ES-I3 (cell line): Measurements from ENCODE around the gene KRTAP3-3.

ENCODE experiments used
- H3K36me3 ChIP-seq: 2 replicates; pipeline ENCODE4 v1.6.1; 2013; ENCODE audit warnings: mild to moderate bottlenecking, low read length, control low read depth, moderate library complexity; ENCODE audit not compliant: insufficient read depth
- H3K4me1 ChIP-seq: 2 replicates; pipeline ENCODE4 v1.6.1; 2013; ENCODE audit warnings: mild to moderate bottlenecking, control low read depth, low read length; ENCODE audit not compliant: insufficient read depth
- H3K9ac ChIP-seq: 2 replicates; pipeline ENCODE4 v1.6.1; 2013; ENCODE audit warnings: low read depth, mild to moderate bottlenecking, low read length, moderate library complexity
- H3K9me3 ChIP-seq: 2 replicates; pipeline ENCODE4 v1.6.1; 2013; ENCODE audit warnings: mild to moderate bottlenecking, low read length, moderate library complexity; ENCODE audit not compliant: control insufficient read depth, insufficient read depth

KRTAP3-3 gene

DNA sequence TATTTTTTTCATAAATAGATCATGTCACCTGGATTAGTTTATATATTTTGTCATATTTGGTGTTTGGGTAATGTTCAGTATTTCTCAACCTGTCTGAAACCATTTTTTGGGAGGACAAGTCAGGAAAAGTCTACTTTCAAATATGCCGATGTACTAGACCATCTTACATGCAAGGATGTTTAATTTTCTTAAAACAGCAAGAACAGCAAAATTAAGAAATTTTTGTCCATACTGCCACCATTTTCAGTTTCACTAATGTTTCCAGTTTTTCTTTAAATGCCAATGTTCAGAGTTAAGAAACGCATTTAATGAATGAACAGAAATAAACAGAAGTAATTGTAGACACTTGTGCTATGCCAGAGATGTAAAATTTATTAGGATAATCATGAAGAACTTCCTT is 880 bp downstream of the KRTAP3-3 start:
- H3K9me3 ChIP-seq, result no peaks in the 10 kb centered on the region
- H3K36me3 ChIP-seq, result no peaks in the 10 kb centered on the region
- H3K9ac ChIP-seq, result no peak overlapping the region
- H3K4me1 ChIP-seq, result no peaks in the 10 kb centered on the region

GRCh38 chr17:40992666-40993065 is 1.3 kb downstream of the KRTAP3-3 start:
- H3K9ac ChIP-seq, result no peak overlapping the region
- H3K4me1 ChIP-seq, result no peaks in the 10 kb centered on the region
- no peaks in the 10 kb centered on the region for H3K9me3 ChIP-seq
- no peaks in the 10 kb centered on the region for H3K36me3 ChIP-seq

GRCh38 chr17:40986920-40987319 is 7.0 kb downstream of the KRTAP3-3 start:
- Histone ChIP-seq H3K36me3 (no peaks in the 10 kb centered on the region), H3K9me3 (no peaks in the 10 kb centered on the region), H3K9ac (no peak overlapping the region), H3K4me1 (no peaks in the 10 kb centered on the region)

DNA sequence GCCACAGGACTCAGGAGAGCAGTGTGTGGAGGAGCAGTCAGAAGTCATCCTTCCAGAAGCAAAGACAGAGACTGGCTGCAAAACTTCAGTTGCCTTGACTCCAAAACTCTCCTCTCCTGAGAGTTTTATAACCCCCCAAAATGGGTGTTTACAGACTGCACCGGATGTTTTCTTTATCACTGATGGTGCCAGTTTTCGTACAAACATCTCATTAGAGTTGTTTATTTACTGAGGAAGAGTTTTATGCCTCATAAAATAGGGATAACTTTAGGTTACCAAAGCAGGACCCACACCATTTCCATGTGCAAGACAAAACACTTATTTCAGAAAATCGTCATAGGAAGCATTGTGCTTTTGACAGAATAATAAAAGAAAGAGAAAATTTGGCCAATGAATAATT is 9.7 kb downstream of the KRTAP3-3 start, which contains the start of gene KRT40:
Gene KRT40 (minus strand): TSS at position 101 of the 400 bp plus-strand sequence. CDS start 53 bp downstream, at position 48.
- Histone ChIP-seq H3K9me3 (no peaks in the 10 kb centered on the region), H3K4me1 (peaks cover 8% of the 10 kb centered on the region; the same call in 1 of the 2 replicates), H3K9ac (no peak within 1 kb of the TSS), H3K36me3 (no peaks in the 10 kb centered on the region)

GRCh38 chr17:40981115-40981514 is 12.8 kb downstream of the KRTAP3-3 start:
- peaks cover 8% of the 10 kb centered on the region; the same call in 1 of the 2 replicates for H3K4me1 ChIP-seq
- H3K9ac ChIP-seq, result no peak overlapping the region
- H3K9me3 ChIP-seq, result no peaks in the 10 kb centered on the region
- no peaks in the 10 kb centered on the region for H3K36me3 ChIP-seq

- Histone ChIP-seq H3K9me3 (no peaks in the 10 kb centered on the region), H3K9ac (no peak overlapping the region), H3K36me3 (no peaks in the 10 kb centered on the region), H3K4me1 (peaks cover 8% of the 10 kb centered on the region; the same call in 1 of the 2 replicates)
Observed at GRCh38 chr17:40980596-40980995, 13.4 kb downstream of the KRTAP3-3 start.

DNA sequence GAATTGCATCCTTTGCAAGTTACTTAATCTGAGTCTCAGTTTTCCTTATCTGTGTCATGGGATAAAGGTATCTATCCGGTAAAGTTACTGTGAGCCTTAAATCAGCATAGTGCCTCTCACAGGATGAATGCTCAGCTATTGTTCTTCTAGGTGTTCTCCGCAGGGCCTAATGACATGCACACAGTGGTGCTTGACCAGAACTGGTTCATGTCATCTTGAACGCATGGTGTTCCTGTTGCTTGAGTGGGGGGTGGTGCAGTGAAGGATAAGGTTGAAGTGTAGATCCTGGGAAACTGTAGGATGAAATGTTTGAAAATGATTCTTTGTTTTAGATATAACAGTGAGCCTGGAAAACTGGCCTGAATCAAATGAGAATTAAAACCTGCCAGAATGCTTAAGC is 13.8 kb downstream of the KRTAP3-3 start:
- Histone ChIP-seq H3K9ac (no peak overlapping the region), H3K4me1 (peaks cover 8% of the 10 kb centered on the region; the same call in 1 of the 2 replicates), H3K36me3 (no peaks in the 10 kb centered on the region), H3K9me3 (no peaks in the 10 kb centered on the region)

DNA sequence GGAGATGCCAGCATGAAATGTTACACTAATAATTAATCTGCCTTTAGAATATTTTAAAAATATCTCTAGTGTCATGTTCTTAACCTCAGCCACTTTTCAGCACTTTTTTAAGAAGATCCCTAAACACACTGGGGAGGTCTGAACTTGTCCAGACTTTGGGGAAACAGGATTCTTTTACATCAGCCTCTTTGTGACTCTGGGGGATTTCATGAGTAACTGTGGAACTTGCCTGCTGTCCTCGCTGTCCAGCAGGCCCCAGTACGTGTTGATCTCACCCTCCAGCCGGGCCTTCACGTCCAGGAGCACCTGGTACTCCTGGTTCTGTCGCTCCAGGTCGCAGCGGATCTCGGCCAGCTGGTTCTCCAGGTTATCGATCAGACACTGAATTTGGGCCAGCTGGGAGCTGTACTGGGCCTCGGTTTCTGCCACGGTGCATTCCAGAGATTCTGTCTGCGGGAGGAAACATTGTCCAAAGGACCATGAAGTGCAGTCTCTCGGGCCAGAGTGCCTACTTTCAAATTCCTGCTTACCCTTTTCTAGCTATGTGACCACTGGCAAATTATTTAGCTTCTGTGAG is 15.3 kb downstream of the KRTAP3-3 start:
- Histone ChIP-seq H3K9me3 (no peaks in the 10 kb centered on the region), H3K4me1 (peaks cover 8% of the 10 kb centered on the region; the same call in 1 of the 2 replicates), H3K36me3 (no peaks in the 10 kb centered on the region), H3K9ac (no peak overlapping the region)

DNA sequence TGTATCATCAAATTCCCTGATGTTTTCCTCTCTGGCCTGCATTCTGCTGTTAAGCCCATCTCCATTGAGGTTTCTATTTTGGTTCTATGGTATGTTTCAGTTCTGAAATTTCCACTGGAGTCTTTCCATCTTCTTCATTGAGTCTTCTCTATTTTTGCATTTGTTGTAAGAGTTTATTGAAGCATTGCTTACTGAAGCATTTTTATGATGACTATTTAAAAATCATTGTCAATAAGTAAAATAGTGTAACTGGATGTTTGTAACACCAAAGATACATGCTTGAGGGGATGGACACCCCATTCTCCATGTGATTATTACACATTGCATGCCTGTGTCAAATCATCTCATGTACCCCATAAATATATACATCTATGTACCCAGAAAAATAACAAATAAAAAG is 18.4 kb downstream of the KRTAP3-3 start:
- Histone ChIP-seq H3K9me3 (no peaks in the 10 kb centered on the region; the same call in 1 of the 2 replicates), H3K4me1 (peaks cover 6% of the 10 kb centered on the region; the same call in 1 of the 2 replicates), H3K9ac (no peak overlapping the region), H3K36me3 (no peaks in the 10 kb centered on the region)

DNA sequence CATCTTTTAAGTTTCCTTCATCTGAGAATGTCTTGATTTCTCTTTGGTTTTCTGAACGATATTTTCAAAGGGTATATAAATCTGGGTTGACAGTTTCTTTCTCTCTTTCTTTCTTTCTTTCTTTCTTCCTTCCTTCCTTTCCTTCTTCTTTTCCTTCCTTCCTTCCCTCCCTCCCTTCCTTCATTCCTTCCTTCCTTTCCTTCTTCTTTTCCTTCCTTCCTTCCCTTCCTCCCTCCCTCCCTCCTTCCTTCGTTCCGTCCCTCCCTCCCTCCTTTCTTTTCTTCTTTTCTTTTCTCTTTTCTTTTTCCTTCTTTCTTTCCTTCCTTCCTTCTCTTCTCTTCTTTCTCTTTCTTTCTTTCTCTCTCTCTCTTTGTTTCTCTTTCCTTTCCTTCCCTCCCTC is 19.6 kb downstream of the KRTAP3-3 start:
- Histone ChIP-seq H3K4me1 (no peaks in the 10 kb centered on the region), H3K9me3 (no peaks in the 10 kb centered on the region; the same call in 1 of the 2 replicates), H3K36me3 (no peaks in the 10 kb centered on the region), H3K9ac (no peak overlapping the region)

DNA sequence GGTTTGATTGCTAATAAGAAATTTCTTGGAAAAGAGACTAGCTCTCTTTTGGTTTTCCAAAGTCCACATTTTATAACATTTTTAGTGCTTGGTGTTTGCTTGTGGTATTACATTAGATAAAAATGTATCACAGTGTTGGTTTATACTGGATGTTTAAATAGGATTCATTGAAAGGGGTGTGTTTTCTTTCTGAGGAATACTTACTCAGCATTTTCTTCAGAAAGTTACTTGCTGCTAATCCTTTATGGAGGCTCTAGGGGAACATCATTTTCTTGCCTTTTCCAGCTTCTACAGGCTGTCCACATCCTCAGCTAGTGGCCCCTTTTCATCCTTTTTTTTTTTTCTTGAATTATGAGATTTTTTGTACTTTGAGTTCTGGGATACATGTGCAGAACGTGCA is 26.4 kb downstream of the KRTAP3-3 start:
- no peak overlapping the region for H3K9ac ChIP-seq
- H3K9me3 ChIP-seq, result no peaks in the 10 kb centered on the region; the same call in 1 of the 2 replicates
- no peaks in the 10 kb centered on the region for H3K36me3 ChIP-seq
- no peaks in the 10 kb centered on the region for H3K4me1 ChIP-seq

- Histone ChIP-seq H3K9ac (no peak within 1 kb of the TSS), H3K4me1 (no peaks in the 10 kb centered on the region), H3K9me3 (no peaks in the 10 kb centered on the region; the same call in 1 of the 2 replicates), H3K36me3 (no peaks in the 10 kb centered on the region)
Observed at GRCh38 chr17:40966848-40967247, 27.1 kb downstream of the KRTAP3-3 start, which contains the start of gene KRT39. TSS of gene KRT39 (minus strand) at chr17:40966948. CDS start at chr17:40966856, 92 bp downstream.

DNA sequence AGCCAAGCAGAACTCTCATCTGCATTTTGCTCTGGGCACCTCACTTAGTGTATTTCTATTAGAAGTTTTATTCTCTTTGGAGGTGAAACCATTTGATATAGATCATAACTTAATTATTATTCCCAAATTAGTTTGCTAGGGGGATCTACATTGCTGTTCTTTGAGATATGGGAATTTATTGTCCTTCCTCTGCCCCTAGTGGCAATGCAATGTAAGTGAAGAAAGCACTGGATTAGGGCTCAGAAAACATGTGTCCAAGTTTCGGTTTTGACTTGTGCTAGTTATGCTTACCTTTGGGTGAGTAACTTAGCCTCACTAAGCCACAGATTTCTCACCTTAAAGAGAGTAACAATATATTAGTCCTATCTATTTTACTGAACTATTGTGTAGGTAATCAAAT is 30.1 kb downstream of the KRTAP3-3 start:
- Histone ChIP-seq H3K9me3 (no peaks in the 10 kb centered on the region), H3K4me1 (no peaks in the 10 kb centered on the region), H3K36me3 (no peaks in the 10 kb centered on the region), H3K9ac (no peak overlapping the region)

DNA sequence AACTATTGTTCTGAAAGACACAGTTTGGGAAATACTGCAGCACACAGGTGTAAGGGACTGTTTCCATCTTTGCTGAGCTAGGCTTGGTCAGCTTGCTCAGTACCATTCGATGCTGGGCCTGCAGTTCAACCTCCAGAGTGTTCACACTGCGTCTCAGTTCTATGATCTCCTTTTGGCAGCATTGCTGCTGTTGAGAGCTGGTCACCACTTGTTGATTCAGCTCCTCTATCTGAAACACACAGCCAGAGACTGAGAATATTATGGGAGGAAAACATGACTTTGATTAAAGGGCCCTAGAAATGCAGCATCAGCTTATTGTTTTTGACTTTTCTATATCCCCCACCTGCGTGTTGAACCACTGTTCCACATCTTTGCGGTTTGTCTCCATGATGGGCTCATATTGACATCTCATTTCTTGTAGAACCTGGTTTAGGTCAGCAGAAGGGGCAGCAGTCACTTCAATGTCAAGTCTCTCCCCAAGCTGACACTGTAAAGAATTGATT is 31.9 kb downstream of the KRTAP3-3 start:
- Histone ChIP-seq H3K36me3 (no peaks in the 10 kb centered on the region), H3K9me3 (no peaks in the 10 kb centered on the region), H3K4me1 (peaks cover 12% of the 10 kb centered on the region), H3K9ac (no peak overlapping the region)

DNA sequence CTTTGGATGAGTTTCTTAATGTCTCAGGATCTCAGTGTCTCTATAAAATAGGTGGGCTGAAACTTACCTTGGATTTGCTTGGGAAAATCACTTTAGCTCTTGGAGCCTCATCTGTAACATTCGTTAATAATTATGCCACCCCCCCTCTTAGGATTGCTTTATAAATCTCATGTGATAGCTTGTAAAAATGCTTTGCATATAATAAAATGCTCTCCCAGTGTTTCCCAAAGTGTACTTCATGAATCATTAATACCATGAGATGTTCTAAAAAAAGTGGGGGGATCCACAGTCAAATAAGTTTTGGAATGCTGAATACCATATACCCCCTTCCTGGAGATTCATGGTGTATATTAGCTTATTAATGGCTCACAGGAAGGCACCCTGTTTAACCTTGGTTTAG is 32.4 kb downstream of the KRTAP3-3 start:
- Histone ChIP-seq H3K36me3 (no peaks in the 10 kb centered on the region), H3K4me1 (peaks cover 18% of the 10 kb centered on the region), H3K9me3 (no peaks in the 10 kb centered on the region), H3K9ac (no peak overlapping the region)
